Measurements from ENCODE around the gene COL6A3.
A peak's percentile ranks its signal among the peaks of the same experiment; 100 is the strongest.

COL6A3 gene

GRCh38 chr2:237441605-237442274 lies 27.8 kb upstream of the COL6A3 start:
- peak; percentile 27 for FAIRE-seq
- no peak for DNase-seq (ENCODE audit: low spot score)

- no peak for DNase-seq (ENCODE audit: low spot score)
- FAIRE-seq, result no peak
Measured at GRCh38 chr2:237440819-237441281, 26.9 kb upstream of the COL6A3 start.

- FAIRE-seq, result no peak
- DNase-seq (ENCODE audit: low spot score), result no peak
Measured at GRCh38 chr2:237438080-237438940, 24.3 kb upstream of the COL6A3 start.

GRCh38 chr2:237437566-237437965 lies 23.6 kb upstream of the COL6A3 start:
- no peak for FAIRE-seq
- no peak for DNase-seq (ENCODE audit: low spot score)

DNA sequence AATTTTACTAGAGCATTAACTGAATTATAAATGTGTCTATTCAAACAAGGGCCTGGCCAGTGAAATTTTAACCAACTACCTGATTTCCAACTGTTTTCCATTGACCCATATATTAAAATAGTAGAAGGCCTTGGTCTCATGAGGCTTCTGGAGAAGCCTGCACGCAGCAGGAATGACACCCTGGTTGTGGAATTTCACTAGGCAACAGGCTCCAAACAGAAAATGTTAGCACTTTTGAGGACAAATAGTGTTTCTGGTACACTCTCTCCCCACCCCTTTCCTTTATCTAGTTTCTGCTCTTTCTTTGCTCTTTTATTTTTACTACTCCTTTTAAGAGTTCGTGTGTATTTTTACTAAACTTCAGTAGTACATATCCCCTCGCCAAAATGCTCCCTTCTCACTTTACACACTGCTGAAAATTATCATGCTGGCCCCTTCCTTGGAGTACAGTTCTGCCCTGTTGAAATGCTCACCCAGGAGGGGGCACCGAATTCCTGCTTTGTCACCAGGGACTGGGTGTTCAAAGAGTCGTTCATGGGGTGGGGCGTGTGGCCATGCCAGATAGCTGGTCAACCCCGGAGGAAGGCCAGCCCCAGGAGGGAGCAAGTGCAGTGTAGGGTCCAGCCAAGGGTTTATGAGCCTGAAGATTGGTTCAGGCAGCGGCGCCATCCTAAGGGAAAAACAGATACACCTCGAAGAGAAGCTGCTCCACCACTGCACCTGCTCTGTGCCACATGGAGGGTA lies 22.1 kb upstream of the COL6A3 start:
- DNase-seq (ENCODE audit: low spot score) (peak; percentile 46), FAIRE-seq (no peak)

DNA sequence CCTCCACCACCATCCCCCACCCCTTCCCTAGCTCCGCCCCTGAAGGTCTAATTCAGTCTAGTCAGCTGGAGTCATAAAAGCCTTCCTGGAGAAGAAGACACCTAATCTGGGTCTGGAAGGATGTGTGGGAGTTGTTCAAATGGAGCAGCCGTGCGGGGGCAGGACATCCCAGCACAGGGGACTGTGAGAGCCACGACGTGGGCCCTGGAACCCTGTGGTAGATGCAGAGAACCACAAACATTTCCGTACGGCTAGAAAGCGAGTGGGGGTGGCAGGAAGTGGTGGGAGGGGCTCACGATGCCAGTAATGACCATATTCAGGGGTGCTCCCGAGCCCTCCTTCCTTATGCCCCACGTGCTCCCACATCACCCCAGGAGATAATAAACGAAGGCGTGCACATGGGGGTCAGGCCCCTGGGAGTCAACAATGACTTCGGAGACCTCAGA lies 20.9 kb upstream of the COL6A3 start:
- FAIRE-seq (peak; percentile 53), DNase-seq (ENCODE audit: low spot score) (peak; percentile 70)

- no peak for FAIRE-seq
- no peak for DNase-seq (ENCODE audit: low spot score)
Measured at GRCh38 chr2:237433920-237434676, 20.1 kb upstream of the COL6A3 start.

GRCh38 chr2:237432484-237433092 lies 18.6 kb upstream of the COL6A3 start:
- peak; percentile 99 for FAIRE-seq

DNA sequence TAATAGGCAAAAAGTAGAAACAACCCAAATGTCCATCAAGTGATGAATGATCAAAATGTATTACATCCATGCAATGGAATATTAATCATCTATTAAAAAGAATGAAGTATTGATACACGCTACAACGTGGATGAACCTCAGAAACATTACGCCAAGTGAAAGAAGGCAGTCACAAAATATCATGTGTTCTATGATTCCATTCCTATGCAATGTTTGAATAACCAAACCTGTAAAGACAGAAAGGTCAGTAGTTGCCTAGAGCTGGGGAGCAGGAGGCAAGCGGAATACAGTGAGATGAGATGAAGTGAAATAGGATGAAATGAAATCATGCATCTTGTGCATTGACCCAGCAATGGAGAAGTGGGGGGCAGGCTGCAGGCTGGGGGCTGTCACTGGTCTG lies 17.9 kb upstream of the COL6A3 start:
- no peak for FAIRE-seq
- DNase-seq (ENCODE audit: low spot score), result no peak

More at GRCh38 chr2:237432484-237433092, 18.6 kb upstream of the COL6A3 start:
- DNase-seq (ENCODE audit: low spot score), result peak; percentile 90

DNA sequence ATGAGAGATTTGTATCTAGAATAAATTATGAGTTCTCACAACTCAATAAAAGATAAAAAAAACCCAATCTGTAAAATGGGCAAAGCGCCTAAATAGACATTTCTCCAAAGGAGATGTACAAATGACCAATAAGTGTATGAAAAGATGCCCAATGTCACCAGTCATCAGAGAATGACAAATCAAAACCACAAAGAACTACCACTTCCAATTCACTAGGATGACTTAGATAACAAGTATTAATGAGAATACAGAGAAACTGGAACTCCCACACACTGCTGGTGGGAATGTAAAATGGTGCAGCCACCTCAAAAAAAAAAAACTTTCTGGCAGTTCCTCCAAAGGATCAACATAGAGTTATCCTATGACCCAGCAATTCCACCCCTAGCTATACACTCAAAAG lies 17.4 kb upstream of the COL6A3 start:
- FAIRE-seq (no peak), DNase-seq (ENCODE audit: low spot score) (no peak)

DNA sequence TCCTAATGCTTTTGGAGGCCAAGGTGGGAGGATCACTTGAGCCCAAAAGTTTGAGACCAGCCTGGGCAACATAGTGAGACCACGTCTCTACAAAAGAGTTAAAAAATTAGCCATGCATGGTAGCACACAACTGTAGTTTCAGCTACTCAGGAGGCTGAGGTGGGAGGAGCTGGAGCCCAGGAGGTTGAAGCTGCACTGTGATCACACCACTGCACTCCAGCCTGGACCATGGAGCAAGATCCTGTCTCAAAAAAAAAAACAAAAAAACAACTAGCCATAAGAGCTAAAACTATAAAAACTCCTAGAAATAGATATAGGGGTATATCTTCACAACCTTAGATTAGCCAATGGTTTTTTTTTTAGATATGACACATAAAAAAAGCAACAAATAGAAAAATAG lies 16.9 kb upstream of the COL6A3 start:
- no peak for FAIRE-seq

GRCh38 chr2:237429753-237430152 lies 15.8 kb upstream of the COL6A3 start:
- DNase-seq (ENCODE audit: low spot score), result no peak
- no peak for FAIRE-seq

More for the DNA sequence above, 16.9 kb upstream of the COL6A3 start:
- DNase-seq (ENCODE audit: low spot score), result no peak

GRCh38 chr2:237427769-237428506 lies 14.0 kb upstream of the COL6A3 start:
- FAIRE-seq (peak; percentile 56), DNase-seq (ENCODE audit: low spot score) (no peak)

DNA sequence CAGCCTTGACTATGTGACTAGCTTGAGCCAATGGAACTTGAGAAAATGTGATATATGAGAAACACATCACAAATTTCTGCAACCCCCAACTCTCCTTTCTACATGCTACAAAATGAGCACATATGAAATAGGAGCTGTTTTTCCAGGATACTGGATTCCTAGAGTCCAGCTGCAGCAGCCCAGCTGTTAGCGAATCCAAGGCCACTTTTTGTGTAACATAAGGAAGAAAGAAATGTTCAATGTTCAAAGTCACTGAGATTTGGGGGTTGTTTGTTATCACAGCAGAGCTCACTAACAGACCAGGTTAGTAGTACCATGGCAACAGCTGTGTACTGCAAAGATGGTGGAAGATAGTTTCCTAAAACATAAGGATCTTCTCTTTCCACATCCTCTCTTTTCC lies 12.6 kb upstream of the COL6A3 start:
- DNase-seq (ENCODE audit: low spot score), result no peak
- FAIRE-seq, result no peak

- DNase-seq (ENCODE audit: low spot score), result no peak
- no peak for FAIRE-seq
Measured at GRCh38 chr2:237425320-237425719, 11.4 kb upstream of the COL6A3 start.

- DNase-seq (ENCODE audit: low spot score) (no peak), FAIRE-seq (no peak)
Measured at GRCh38 chr2:237424544-237424943, 10.6 kb upstream of the COL6A3 start.

- no peak for FAIRE-seq
Measured at GRCh38 chr2:237423891-237424290, 9.9 kb upstream of the COL6A3 start.

DNA sequence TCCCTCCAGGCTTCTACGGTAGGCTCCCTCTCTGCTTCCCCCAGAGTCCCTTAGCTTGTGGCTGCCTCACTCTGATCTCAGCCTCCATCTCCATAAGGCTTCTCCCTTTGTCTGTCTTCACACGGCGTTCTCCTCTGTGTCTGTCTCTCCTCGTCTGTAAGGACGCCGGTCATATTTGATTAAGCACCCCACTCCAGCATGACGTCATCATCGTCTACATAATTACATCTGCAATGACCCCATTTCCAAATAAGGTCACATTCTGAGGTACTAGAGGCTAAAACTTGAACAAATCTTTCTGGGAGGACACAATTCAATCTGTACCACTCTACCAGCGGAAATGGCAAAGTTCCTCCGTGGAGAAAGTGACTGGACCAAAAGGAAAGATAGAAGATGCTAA lies 8.3 kb upstream of the COL6A3 start:
- DNase-seq (ENCODE audit: low spot score), result no peak
- FAIRE-seq, result no peak

More at GRCh38 chr2:237423891-237424290, 9.9 kb upstream of the COL6A3 start:
- DNase-seq (ENCODE audit: low spot score), result no peak

DNA sequence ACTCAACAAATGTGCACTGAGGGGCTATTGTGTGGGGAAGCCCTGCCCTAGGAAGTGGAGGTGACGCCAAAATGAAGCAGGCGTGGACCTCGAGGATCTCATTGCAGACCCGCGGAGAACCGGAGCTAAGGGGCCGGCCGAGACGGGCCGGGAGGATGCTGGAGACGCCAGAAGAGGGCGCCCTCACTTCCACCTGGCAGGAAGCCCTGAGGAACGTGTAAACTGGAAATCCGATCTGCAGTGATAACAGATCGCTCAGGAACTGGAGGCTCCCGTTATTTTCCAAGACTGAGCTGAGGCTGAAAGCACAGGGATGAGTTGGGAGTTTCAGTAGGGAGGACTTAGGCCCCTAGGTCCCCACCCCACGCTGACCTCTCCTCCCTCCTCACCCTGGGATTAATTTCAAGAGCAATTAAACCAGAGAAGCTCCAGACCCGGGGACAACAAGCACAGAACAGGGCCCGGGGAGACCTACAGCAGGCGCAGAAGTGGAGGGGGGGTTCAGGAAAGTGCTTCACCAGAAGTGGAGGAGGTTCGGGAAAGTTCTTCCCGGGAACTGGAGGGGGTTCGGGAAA lies 7.7 kb upstream of the COL6A3 start:
- DNase-seq (ENCODE audit: low spot score), result peak; percentile 73
- FAIRE-seq, result no peak

Measured in urothelium cell line (cell line).